ENCODE results near the gene AASDH.

DNA sequence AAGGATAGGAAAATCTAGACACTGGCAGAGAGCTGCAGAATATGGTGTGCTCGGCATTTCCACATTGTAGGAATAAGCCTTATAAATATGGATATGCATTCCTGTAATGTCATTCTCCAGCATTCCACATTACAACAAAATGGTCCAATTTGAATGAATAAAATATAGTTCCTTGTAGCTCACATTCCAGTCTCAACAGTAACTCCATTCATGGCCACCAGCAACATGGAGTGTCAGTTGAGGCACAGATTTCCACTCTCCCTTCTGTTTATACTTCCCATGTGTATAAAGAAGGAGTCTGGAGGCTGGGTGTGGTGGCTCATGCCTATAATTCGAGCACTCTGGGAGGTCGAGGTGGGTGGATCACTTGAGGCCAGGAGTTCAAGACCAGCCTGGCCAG is 84.5 kb downstream of the AASDH start:
- TF ChIP-seq, protein P1, sequence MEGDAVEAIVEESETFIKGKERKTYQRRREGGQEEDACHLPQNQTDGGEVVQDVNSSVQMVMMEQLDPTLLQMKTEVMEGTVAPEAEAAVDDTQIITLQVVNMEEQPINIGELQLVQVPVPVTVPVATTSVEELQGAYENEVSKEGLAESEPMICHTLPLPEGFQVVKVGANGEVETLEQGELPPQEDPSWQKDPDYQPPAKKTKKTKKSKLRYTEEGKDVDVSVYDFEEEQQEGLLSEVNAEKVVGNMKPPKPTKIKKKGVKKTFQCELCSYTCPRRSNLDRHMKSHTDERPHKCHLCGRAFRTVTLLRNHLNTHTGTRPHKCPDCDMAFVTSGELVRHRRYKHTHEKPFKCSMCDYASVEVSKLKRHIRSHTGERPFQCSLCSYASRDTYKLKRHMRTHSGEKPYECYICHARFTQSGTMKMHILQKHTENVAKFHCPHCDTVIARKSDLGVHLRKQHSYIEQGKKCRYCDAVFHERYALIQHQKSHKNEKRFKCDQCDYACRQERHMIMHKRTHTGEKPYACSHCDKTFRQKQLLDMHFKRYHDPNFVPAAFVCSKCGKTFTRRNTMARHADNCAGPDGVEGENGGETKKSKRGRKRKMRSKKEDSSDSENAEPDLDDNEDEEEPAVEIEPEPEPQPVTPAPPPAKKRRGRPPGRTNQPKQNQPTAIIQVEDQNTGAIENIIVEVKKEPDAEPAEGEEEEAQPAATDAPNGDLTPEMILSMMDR (IDR thresholded peaks at IDR 0.05): no peak
- TF ChIP-seq, protein P2, sequence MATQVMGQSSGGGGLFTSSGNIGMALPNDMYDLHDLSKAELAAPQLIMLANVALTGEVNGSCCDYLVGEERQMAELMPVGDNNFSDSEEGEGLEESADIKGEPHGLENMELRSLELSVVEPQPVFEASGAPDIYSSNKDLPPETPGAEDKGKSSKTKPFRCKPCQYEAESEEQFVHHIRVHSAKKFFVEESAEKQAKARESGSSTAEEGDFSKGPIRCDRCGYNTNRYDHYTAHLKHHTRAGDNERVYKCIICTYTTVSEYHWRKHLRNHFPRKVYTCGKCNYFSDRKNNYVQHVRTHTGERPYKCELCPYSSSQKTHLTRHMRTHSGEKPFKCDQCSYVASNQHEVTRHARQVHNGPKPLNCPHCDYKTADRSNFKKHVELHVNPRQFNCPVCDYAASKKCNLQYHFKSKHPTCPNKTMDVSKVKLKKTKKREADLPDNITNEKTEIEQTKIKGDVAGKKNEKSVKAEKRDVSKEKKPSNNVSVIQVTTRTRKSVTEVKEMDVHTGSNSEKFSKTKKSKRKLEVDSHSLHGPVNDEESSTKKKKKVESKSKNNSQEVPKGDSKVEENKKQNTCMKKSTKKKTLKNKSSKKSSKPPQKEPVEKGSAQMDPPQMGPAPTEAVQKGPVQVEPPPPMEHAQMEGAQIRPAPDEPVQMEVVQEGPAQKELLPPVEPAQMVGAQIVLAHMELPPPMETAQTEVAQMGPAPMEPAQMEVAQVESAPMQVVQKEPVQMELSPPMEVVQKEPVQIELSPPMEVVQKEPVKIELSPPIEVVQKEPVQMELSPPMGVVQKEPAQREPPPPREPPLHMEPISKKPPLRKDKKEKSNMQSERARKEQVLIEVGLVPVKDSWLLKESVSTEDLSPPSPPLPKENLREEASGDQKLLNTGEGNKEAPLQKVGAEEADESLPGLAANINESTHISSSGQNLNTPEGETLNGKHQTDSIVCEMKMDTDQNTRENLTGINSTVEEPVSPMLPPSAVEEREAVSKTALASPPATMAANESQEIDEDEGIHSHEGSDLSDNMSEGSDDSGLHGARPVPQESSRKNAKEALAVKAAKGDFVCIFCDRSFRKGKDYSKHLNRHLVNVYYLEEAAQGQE (IDR thresholded peaks at IDR 0.05; ENCODE audit: insufficient read depth in 1 of 2, low read depth in 2 of 2, low read length in 1 of 2): no peak
- TF ChIP-seq POLR2AphosphoS5 (IDR thresholded peaks at IDR 0.05; ENCODE audit: low read depth, low read length) (no peak), TCF7L2 (IDR thresholded peaks at IDR 0.05; ENCODE audit: low read depth, low read length) (no peak)

Measured in Panc1 (cell line).